GM21390 (cell line): ENCODE data around the gene VASN.

ENCODE experiments used
- ATAC-seq: cut with Tn5 transposase; IDR thresholded peaks from one replicate; pipeline ENCODE4 v1.9.1; 2021; ENCODE audit not compliant: unreplicated experiment

Gene VASN

DNA sequence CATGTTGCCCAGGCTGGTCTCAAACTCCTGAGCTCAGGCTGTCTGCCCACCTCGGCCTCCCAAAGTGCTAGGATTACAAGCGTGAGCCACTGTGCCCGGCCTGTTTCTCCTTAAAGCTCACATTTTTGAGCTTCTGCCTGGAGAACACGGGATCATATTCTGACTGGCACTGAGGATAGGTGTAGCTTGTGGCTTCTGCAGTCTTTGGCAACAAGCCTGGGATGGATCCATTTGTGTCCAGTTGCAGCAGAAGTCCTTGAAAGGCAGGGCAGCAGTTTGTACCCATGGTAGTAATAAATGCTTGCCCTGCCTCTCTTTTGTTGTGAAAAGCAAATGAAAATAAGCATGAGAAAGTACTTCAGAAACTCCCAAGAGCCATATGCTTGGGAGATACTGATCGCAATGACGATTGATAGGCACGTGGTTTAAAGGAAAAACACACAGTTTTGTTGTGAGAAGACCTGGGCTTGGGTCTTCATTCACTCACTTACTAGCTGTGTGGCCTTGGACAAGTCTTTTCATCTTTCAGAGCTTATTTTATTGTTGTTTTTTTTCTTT, 47.8 kb downstream of the VASN start:
- no peak for ATAC-seq

DNA sequence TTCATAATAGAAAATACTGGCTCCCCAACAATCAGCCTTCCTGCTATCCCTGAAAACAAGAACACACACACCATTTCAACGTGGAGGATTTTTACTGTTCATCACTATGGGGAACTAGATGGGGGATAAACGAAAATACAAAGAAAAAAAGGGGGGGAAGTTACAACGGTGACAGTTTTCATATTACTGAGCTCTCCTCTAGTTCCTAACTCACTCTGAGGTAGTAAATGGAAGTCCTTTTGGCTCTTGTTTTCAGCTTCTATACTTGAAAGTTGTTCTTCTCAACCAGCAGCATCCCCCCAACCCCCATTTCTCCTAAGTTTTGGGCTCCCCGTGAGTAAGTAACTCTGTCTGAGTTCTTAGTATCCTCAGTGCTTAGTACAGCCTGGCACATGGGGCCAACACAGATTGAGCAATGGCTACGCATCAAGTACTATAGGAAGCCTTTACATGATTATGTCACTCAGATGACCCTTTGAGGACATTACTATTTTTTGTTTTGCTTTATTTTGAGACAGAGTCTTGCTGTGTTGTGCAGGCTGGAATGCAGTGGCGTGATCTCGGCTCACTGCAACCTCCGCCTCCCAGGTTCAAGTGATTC, 49.0 kb downstream of the VASN start:
- ATAC-seq, result no peak

DNA sequence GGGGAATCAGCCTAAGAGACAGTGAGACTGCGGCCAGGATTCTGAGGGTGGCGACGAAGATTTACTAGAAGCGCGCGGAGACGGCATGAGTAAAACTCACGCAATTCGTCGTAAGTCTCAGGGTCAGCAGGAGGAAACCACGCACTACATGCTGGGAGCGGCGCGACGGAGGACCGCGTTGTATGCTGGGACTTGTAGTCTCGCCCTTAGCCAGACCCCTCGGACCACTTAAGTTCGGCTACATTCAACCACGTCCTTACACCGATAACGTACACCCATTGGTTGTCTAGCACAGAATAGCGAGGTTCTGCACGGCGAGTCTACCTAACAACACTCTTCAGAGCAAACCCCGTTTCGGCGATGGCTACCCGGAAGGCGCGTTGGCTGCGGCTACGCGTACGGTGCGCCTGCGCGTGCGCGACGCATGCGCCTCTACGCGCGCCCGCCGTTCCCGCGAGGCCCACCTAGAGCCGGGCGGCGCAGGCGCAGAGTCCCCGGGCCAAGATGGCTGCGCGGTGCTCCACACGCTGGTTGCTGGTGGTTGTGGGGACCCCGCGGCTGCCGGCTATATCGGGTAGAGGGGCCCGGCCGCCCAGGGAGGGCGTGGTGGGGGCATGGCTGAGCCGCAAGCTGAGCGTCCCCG, 53.9 kb downstream of the VASN start, which contains the start of gene DNAJA3:
TSS of gene DNAJA3 (plus strand) at position 491 of the 643 bp plus-strand sequence. CDS start at position 505, 14 bp downstream.
- ATAC-seq, result peak; percentile 82

DNA sequence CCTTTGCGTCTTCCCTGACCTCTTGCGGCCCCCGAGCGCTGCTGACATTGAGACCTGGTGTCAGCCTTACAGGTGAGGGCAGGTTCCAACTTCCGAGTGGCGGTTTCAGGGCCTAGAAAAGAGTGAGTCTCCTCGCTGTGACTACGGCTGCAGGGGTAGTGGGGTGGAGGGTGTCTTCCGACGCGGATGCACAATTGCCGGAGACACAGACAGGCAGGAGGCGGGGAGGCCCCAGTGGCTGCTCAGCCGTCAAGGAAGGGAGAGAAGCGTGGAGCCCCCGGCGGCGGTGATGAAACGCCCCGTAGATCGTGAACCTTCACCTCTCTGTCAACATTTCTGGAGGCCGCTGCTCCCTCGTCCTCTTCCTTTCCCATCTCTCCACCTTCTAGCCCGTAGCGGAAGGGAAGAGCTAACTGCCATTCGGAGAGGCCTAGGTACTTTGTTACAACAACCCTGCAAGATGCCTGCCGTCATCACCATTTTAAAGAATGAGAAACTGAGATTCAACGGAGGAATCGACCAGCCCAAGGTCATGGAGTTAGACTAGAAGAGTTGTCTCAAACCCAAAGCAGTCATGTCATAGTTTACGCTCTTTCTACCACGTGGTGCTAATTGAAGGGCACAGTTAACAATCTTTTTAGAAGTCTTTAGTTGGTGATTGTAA, 54.5 kb downstream of the VASN start:
- ATAC-seq, result peak; percentile 11

DNA sequence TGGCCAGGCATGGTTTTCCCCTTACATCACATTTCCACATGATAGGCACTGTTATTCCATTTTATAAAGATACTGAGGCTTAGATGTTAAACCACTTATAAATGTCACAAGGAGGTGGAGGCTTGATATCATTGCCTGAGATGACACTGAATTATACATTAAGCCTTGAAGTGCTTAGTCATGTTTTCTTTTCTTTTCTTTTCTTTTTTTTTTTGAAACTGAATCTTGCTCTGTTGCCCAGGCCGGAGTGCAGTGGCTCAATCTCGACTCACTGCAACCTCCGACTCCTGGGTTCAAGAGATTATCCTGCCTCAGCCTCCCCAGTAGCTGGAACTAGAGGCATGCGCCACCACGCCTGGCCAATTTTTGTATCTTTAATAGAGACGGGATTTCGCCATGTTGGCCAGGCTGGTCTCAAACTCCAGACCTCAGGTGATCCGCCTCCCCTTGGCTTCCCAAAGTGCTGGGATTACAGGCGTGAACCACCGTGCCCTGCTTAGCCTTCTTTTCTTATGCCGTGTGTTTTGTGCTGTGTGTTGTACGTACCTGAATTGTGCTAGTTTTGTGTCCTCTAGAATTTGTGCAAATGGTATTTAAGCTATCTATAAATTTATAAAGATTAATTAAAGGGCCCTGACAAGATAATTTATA, 55.2 kb downstream of the VASN start:
- ATAC-seq, result no peak

- no peak for ATAC-seq
Observed at GRCh38 chr16:4428500-4428899, 56.9 kb downstream of the VASN start.

DNA sequence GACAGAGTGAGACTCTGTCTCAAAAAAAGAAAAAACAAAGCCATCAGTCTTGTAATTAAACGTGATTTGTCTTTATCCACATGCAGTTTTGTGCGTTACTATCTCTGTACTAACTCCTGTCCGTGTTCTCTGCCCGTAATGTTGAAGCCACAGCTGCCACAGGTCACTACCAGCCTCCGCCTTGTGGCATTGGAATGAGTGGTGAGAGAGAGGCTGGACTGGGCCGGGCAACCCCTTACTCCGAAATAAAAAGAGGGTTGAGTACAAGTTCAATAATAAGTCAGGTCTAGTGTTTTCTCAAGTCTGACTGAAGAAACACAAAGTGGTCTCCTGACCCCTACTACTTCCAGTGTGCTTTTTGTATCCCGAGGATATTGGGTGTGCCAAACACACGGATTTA, 59.4 kb downstream of the VASN start:
- no peak for ATAC-seq
